ENCODE results near the gene CALML6. TPM values are rescaled to one million over a fixed set of nuclear protein-coding genes. Genes with fewer than 3 reads are reported as not detected.

The CALML6 gene
- total RNA-seq, 1 donor from 2014 or later = not detected

DNA sequence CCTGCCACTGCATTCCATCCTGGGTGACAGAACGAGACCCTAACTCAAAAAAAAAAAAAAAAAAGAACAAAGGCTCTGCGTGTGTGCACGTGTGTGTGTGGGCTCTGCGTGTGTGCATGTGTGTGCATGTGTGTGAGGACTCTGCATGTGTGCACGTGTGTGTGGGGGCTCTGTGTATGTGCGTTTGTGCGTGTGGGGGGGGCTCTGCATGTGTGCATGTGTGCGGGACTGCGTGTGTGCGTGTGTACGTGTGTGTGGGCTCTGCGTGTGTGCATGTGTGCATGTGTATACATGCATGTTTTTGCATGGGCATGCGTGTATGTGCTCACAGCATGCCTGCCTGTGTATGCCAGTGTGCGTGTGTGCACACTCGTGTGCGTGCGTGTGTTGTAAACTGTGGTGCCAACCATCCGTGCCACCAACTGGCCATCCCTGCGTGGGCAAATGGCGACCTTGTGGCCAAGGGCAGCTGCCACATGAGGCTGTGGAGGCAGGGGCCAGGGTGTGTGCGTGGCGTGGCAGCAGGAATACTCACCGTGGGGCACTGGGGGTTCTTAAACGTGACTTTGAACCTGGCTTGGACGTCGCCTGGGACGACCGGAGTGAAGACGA is 30.8 kb downstream of the CALML6 start:
- no peaks in the 10 kb centered on the region for H3K27me3 ChIP-seq
- intact Hi-C loops (cut with DNase I) = loop anchor here (2.0 to 10.0 kb wide), 2 partner anchors 99 to 229 kb away; no protein-coding TSS in a partner anchor

DNA sequence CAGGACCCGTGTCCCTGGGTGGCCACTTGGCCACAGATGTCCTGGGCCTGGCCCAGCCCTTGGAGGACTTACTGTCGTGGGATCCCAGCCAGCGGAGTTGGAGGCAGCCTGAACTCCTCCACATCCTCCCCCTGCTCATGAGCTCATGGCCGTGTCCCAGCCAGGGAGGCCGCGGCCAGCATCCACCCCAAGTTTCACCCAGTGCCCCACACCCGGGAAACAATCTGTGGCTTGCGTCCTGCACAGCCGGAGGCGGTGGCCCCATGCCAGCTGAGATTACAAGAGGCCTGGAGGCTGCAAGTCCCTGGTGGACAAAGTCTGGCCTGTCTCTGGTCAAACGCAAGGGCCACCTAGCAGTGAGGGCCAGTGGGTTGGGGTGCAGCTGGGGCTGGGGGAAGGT is 31.5 kb downstream of the CALML6 start:
- intact Hi-C loops (cut with DNase I) = loop anchor here (10.0 kb wide), 1 partner anchor 98 kb away; no protein-coding TSS in a partner anchor
- H3K27me3 ChIP-seq = no peaks in the 10 kb centered on the region
- DNase-seq (ENCODE audit: low spot score in 2 of 2) = no peak
- no peaks in the 10 kb centered on the region for H3K36me3 ChIP-seq
- no peak overlapping the region for H3K4me3 ChIP-seq
- no peaks in the 10 kb centered on the region for H3K9me3 ChIP-seq
- no peaks in the 10 kb centered on the region for H3K4me1 ChIP-seq
- H3K27ac ChIP-seq = no peak overlapping the region
- no peak for TF ChIP-seq CTCF (IDR thresholded peaks at IDR 0.05)

More for the DNA sequence above, 30.8 kb downstream of the CALML6 start:
- no peak for TF ChIP-seq CTCF (IDR thresholded peaks at IDR 0.05)
- Histone ChIP-seq H3K4me3 (no peak overlapping the region), H3K36me3 (no peaks in the 10 kb centered on the region), H3K9me3 (no peaks in the 10 kb centered on the region), H3K27ac (no peak overlapping the region), H3K4me1 (no peaks in the 10 kb centered on the region)
- no peak for DNase-seq (ENCODE audit: low spot score in 2 of 2)

DNA sequence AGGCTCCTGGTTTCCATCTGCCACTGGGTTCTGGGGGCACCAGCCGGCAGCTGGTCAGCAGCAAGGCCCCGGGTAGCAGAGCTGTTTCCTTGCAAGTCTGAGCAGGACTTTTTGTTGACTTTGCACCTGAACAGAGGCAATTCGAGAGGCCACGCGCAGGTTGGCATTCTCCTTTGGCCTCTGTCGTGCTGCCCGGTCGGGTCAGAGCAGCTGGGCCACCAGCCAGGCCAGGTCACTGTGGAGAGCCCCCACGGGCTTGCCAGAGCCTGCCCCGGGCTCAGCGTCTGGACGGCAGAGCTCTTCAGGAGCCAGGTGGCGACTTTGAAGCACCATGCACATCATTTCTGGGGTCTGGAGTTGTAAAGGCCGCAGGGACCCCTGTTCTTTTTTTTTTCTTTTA is 32.4 kb downstream of the CALML6 start:
- H3K9me3 ChIP-seq = no peaks in the 10 kb centered on the region
- no peaks in the 10 kb centered on the region for H3K27me3 ChIP-seq
- no peaks in the 10 kb centered on the region for H3K36me3 ChIP-seq
- H3K4me3 ChIP-seq = no peak overlapping the region
- intact Hi-C loops (cut with DNase I) = loop anchor here (10.0 kb wide), 1 partner anchor 97 kb away; no protein-coding TSS in a partner anchor
- no peak for DNase-seq (ENCODE audit: low spot score in 2 of 2)
- H3K4me1 ChIP-seq = no peaks in the 10 kb centered on the region
- no peak for TF ChIP-seq CTCF (IDR thresholded peaks at IDR 0.05)
- H3K27ac ChIP-seq = no peak overlapping the region

- Histone ChIP-seq H3K27ac (no peak overlapping the region), H3K27me3 (no peaks in the 10 kb centered on the region), H3K4me1 (no peaks in the 10 kb centered on the region), H3K36me3 (no peaks in the 10 kb centered on the region), H3K4me3 (no peak overlapping the region), H3K9me3 (no peaks in the 10 kb centered on the region)
- TF ChIP-seq CTCF (IDR thresholded peaks at IDR 0.05) = no peak
- no peak for DNase-seq (ENCODE audit: low spot score in 2 of 2)
- intact Hi-C loops (cut with DNase I) = loop anchor here (10.0 kb wide), 1 partner anchor 96 kb away; no protein-coding TSS in a partner anchor
Observed at GRCh38 chr1:1948783-1949182, 33.7 kb downstream of the CALML6 start.

GRCh38 chr1:1950940-1951339 is 35.9 kb downstream of the CALML6 start:
- H3K36me3 ChIP-seq = no peaks in the 10 kb centered on the region
- DNase-seq (ENCODE audit: low spot score in 2 of 2) = no peak
- TF ChIP-seq CTCF (IDR thresholded peaks at IDR 0.05) = no peak
- no peaks in the 10 kb centered on the region for H3K27me3 ChIP-seq
- H3K4me1 ChIP-seq = no peaks in the 10 kb centered on the region
- intact Hi-C loops (cut with DNase I) = no loop called here
- no peak overlapping the region for H3K27ac ChIP-seq
- H3K9me3 ChIP-seq = no peaks in the 10 kb centered on the region
- no peak overlapping the region for H3K4me3 ChIP-seq

Data from ascending aorta (tissue), 2 donors.